Spleen (tissue), 11 donors: Measurements from ENCODE around the gene DISC1. TPM values are rescaled to one million over a fixed set of nuclear protein-coding genes. Genes with fewer than 3 reads are reported as not detected.

Experiments used
- DNase-seq: peaks from one replicate; pipeline ENCODE4 v3.0.0-alpha.2; 2020
- H3K27ac ChIP-seq, 8 donors: fragments of 200-600 bp; sonication (generic) in 7 of 8; 1 replicate in 4 of 8; 2 replicates in 4 of 8; pipeline versions ENCODE4 v1.5.0 to v1.8.0; 2016 to 2021; ENCODE audit warnings: inconsistent platforms in 4 of 8, mild to moderate bottlenecking in 4 of 8, moderate library complexity in 1 of 8
- H3K27me3 ChIP-seq, 7 donors: fragments of 200-600 bp; sonication (generic) in 6 of 7; replicated peaks in 1 of 7; 1 replicate in 4 of 7; 2 replicates in 3 of 7; pipeline versions ENCODE4 v1.5.0 to v1.8.0; 2016 to 2021; ENCODE audit warnings: inconsistent platforms in 3 of 7, mild to moderate bottlenecking in 1 of 7
- H3K36me3 ChIP-seq, 6 donors: fragments of 200-600 bp; sonication (generic) in 5 of 6; 1 replicate in 4 of 6; 2 replicates in 2 of 6; pipeline versions ENCODE4 v1.5.0 to v1.8.0; 2016 to 2021; ENCODE audit warnings: inconsistent platforms in 2 of 6
- H3K4me1 ChIP-seq, 6 donors: fragments of 200-600 bp; sonication (generic) in 5 of 6; 1 replicate in 3 of 6; 2 replicates in 3 of 6; pipeline versions ENCODE4 v1.5.0 to v1.8.0; 2016 to 2021; ENCODE audit warnings: inconsistent platforms in 3 of 6
- H3K4me3 ChIP-seq, 8 donors: fragments of 200-600 bp; sonication (generic) in 7 of 8; 1 replicate in 4 of 8; 2 replicates in 4 of 8; pipeline versions ENCODE4 v1.5.0 to v1.8.0; 2016 to 2021; ENCODE audit warnings: inconsistent platforms in 4 of 8, mild to moderate bottlenecking in 4 of 8, moderate library complexity in 2 of 8
- H3K9me3 ChIP-seq, 8 donors: fragments of 200-600 bp; sonication (generic) in 7 of 8; 1 replicate in 4 of 8; 2 replicates in 4 of 8; pipeline versions ENCODE4 v1.5.0 to v1.8.0; 2016 to 2021; ENCODE audit warnings: inconsistent platforms in 4 of 8
- POLR2A ChIP-seq, 3 donors: fragments of 450-650 bp; IDR thresholded peaks; one replicate each; pipeline ENCODE4 v1.5.1; 2017; ENCODE audit warnings: antibody characterized with exemption in 3 of 3, mild to moderate bottlenecking in 1 of 3
- POLR2AphosphoS5 ChIP-seq, 3 donors: sonication (generic); formaldehyde crosslinking; IDR thresholded peaks; one replicate each; pipeline ENCODE4 v1.5.1; 2017; ENCODE audit warnings: antibody characterized with exemption in 3 of 3
- WGBS, 5 donors: extraction: QIAGEN DNeasy Blood & Tissue Kit in 3 of 5; methylation state at CpG; one replicate each; pipeline versions ENCODE4 v1.1.5 to v1.1.7; 2013 to 2018; 5-methylcytosine and 5-hydroxymethylcytosine counted together
- intact Hi-C: fragments of 100-400 bp; cut with DNase I; formaldehyde crosslinking; loops from one replicate; pipeline ENCODE4 v1.15.0; 2023; ENCODE audit warnings: low total_unique reads
- polyA plus RNA-seq, 3 donors: library from polyadenylated mRNA; stranded (reverse); fragments of 200-250 nt; gene quantifications; one replicate each; pipeline ENCODE4 v1.2.1, GENCODE V29; 2013
- total RNA-seq, 7 donors: library from RNA; depleted of rRNA in 3 of 7; stranded (reverse); fragments of >200 nt in 3 of 7; fragmentation: NEBNext Ultra II Directional in 4 of 7; extraction: Animal tissue kit (Norgen Biotek cat#: 25700) in 4 of 7; gene quantifications; one replicate each; pipeline versions ENCODE4 v1.1.0 to v1.2.1, GENCODE V29; 2016 to 2021
- TF ChIP-seq, protein P1 (sequence below), 11 experiments: fragments of 200-600 bp in 7 of 11; fragments of 450-650 bp in 4 of 11; sonication (generic) in 4 of 11; IDR thresholded peaks in 8 of 11; conservative IDR thresholded peaks in 3 of 11; 1 replicate in 7 of 11; 2 replicates in 4 of 11; pipeline versions ENCODE4 v1.4.0 to v1.8.0; 2016 to 2021; ENCODE audit warnings: antibody characterized with exemption in 11 of 11, inconsistent platforms in 4 of 11, mild to moderate bottlenecking in 1 of 11
- donor health status: healthy with polysubstance abuse.
- donor health status: DM: no; HTN: no; CAD: no; lungs with moderate emphysema.
- donor health status: DM: no; HTN: no; CAD: no.
- donor health status: Bipolar disorder and iron deficiency.
- donor health status: healthy.
- donor health status: DM: no; HTN: no; CAD: no.
- donor health status: DM: yes; HTN: yes; CAD: no.

Gene DISC1
- total and polyA plus RNA-seq, 10 donors, result 0.89 to 36.4 (median 24.2) TPM

DNA sequence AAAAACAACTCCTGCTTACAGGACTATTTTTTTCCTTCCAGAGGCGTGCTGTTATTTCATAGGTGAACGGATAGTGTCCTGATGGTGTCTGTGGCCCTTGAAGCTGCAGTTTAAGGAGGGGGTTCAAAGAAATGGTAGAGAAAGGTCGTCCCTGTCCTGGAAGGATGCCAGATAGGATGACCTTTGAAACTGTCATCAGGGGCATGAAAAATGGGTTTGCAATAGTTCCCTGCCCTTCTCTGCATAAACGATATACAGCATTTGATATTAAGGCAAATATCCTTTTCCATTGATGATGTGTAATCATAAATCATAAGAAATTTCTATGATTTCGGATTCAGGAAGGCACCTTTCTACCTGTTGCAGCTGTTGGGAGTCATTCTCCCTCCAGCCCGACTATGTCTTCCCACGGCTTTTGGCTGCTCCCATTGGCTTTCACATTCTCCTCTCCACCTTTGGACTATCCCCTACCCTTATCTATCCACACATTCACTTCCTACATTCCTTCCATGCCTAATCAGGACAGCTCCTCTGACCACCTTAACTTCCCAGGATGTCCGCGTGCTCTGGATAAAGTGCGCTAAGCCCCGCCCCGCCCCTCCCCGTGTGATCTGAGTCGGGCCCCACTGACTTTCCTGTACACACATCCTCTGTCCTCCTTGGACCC is 209.8 kb downstream of the DISC1 start:
- WGBS, 5 donors, result 85 to 92% (median 86%) methylated on average over 14 of the region's 14 CpGs
- Histone ChIP-seq H3K27ac (no peak overlapping the region), H3K9me3 (no peaks in the 10 kb centered on the region), H3K4me3 (no peak overlapping the region), H3K27me3 (no peaks in the 10 kb centered on the region), H3K4me1 (no peaks in the 10 kb centered on the region), H3K36me3 (peaks cover 0 to 6% (median 0%) of the 10 kb centered on the region in 6 donors)
- intact Hi-C loops, result no loop called here
- TF ChIP-seq POLR2AphosphoS5 (IDR thresholded peaks at IDR 0.05), result no peak
- TF ChIP-seq, protein P1, sequence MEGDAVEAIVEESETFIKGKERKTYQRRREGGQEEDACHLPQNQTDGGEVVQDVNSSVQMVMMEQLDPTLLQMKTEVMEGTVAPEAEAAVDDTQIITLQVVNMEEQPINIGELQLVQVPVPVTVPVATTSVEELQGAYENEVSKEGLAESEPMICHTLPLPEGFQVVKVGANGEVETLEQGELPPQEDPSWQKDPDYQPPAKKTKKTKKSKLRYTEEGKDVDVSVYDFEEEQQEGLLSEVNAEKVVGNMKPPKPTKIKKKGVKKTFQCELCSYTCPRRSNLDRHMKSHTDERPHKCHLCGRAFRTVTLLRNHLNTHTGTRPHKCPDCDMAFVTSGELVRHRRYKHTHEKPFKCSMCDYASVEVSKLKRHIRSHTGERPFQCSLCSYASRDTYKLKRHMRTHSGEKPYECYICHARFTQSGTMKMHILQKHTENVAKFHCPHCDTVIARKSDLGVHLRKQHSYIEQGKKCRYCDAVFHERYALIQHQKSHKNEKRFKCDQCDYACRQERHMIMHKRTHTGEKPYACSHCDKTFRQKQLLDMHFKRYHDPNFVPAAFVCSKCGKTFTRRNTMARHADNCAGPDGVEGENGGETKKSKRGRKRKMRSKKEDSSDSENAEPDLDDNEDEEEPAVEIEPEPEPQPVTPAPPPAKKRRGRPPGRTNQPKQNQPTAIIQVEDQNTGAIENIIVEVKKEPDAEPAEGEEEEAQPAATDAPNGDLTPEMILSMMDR (IDR thresholded peaks at IDR 0.05 in 8 of 11, conservative IDR thresholded peaks at IDR 0.05 in 3 of 11), result no peak
- no peak for DNase-seq

DNA sequence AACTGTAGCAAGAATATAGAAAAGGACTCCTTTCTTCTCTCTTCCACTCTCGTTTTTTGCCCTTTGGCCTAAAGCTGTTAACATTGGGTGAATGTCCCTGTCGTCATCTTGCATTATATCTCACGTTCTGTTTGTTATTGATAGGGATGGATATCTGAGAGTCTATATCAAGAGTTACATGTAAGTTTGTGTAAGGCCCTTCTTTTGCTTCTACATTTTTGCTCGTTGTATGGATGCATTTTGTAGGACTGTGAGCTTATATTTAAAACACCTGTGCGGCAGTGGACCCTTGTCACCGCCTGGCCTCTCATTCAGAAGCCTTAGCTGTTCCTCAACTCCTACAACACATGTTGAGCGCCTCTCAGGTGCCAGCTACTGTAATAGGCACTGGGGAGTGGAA is 211.9 kb downstream of the DISC1 start:
- no peak for DNase-seq

DNA sequence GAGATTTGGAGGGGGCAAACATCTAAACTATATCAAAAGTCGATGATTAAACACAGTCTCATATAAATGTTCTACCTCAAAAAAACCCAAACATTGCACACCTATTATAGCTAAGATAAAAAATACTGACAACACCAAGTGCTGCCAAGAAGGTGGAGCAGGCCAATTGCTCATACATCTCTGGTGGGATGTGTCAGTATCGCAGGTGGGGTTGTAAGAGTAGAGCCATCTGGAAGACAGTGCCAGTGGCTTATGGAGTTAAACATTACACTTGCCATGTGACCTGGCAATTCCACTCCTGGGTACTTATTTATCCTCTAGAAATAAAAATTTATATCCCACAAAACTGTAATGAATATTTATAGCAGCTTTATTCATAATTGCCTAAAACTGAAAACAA is 213.4 kb downstream of the DISC1 start:
- 88 to 98% (median 94%) methylated on average over 2 of the region's 2 CpGs for WGBS, 5 donors
- H3K27me3 ChIP-seq, result no peaks in the 10 kb centered on the region
- H3K9me3 ChIP-seq, result no peaks in the 10 kb centered on the region
- no peak overlapping the region for H3K4me3 ChIP-seq
- peaks cover 0 to 6% (median 0%) of the 10 kb centered on the region in 6 donors for H3K36me3 ChIP-seq
- DNase-seq, result no peak
- intact Hi-C loops, result no loop called here
- no peak overlapping the region for H3K27ac ChIP-seq
- TF ChIP-seq, protein P1 (IDR thresholded peaks at IDR 0.05 in 8 of 11, conservative IDR thresholded peaks at IDR 0.05 in 3 of 11), result no peak
- no peak for TF ChIP-seq POLR2AphosphoS5 (IDR thresholded peaks at IDR 0.05)
- peaks cover 0 to 10% (median 2%) of the 10 kb centered on the region in 6 donors for H3K4me1 ChIP-seq

More for the DNA sequence above, 211.9 kb downstream of the DISC1 start:
- no peaks in the 10 kb centered on the region for H3K4me1 ChIP-seq
- H3K9me3 ChIP-seq, result no peaks in the 10 kb centered on the region
- no peak overlapping the region for H3K4me3 ChIP-seq
- no peak for TF ChIP-seq POLR2AphosphoS5 (IDR thresholded peaks at IDR 0.05)
- no peak for TF ChIP-seq POLR2A (IDR thresholded peaks at IDR 0.05)
- TF ChIP-seq, protein P1 (IDR thresholded peaks at IDR 0.05 in 8 of 11, conservative IDR thresholded peaks at IDR 0.05 in 3 of 11), result no peak
- intact Hi-C loops, result no loop called here
- H3K27me3 ChIP-seq, result no peaks in the 10 kb centered on the region
- WGBS, 5 donors, result 88 to 95% (median 89%) methylated on average over 7 of the region's 7 CpGs
- H3K27ac ChIP-seq, result no peak overlapping the region
- H3K36me3 ChIP-seq, result peaks cover 0 to 6% (median 0%) of the 10 kb centered on the region in 6 donors

DNA sequence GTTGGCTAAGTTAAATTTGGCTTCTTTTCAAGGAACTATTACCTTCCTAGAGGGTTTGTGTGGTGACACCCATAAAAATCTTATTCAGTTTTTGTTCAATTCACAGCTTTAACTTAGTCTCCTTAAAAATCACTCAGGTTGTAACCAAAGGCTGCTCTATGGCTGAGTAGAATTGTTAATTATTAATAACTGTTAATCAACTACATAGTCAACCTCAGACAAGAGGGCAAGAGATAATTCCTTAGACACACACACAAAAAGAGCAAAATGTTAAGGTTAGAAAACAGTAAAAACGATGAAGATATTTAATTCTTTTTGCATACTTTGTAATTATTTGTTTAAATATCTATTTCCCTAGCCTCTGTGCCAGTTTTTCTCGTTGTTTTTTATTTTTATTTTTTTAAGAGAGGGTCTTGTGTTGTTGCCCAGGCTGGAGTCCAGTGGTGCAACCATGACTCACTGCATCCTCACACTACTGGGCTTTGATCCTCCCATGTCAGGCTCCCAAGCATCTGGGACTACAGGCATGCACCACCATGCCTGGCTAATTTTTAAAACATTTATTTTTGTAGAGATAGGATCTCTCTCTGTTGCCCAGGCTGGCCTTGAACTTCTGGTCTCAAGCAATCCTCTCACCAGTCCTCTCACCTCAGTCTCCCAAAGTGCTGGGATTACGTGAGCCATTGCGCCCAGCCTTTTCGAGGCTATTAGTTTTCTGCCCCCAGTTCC is 215.2 kb downstream of the DISC1 start:
- WGBS, 5 donors, result 69 to 91% (median 81%) methylated on average over 5 of the region's 5 CpGs
- Histone ChIP-seq H3K27me3 (no peaks in the 10 kb centered on the region), H3K4me3 (no peak overlapping the region), H3K9me3 (no peaks in the 10 kb centered on the region), H3K27ac (no peak overlapping the region), H3K36me3 (no peaks in the 10 kb centered on the region), H3K4me1 (peaks cover 0 to 15% (median 2%) of the 10 kb centered on the region in 6 donors)
- intact Hi-C loops, result no loop called here
- DNase-seq, result no peak
- TF ChIP-seq, protein P1 (IDR thresholded peaks at IDR 0.05 in 8 of 11, conservative IDR thresholded peaks at IDR 0.05 in 3 of 11), result no peak
- no peak for TF ChIP-seq POLR2A (IDR thresholded peaks at IDR 0.05)
- TF ChIP-seq POLR2AphosphoS5 (IDR thresholded peaks at IDR 0.05), result no peak
